HepG2 (cell line): ENCODE data around the gene SPTY2D1. TPM values are rescaled to one million over a fixed set of nuclear protein-coding genes. Genes with fewer than 3 reads are reported as not detected.

Experiments used
- BRD4 ChIP-seq: sonication (generic); formaldehyde crosslinking; IDR thresholded peaks from 2 replicates; pipeline ENCODE4 v1.4.0; 2020; ENCODE audit warnings: missing genetic modification reagents
- E2F5 ChIP-seq: sonication (generic); formaldehyde crosslinking; conservative IDR thresholded peaks from 2 replicates; pipeline ENCODE4 v1.4.0; 2020; ENCODE audit warnings: missing genetic modification reagents
- PTBP1 ChIP-seq: fragments of 200-400 bp; formaldehyde crosslinking; IDR thresholded peaks from 2 replicates; pipeline ENCODE4 v1.6.1; 2018; ENCODE audit warnings: low read length, low read depth; ENCODE audit not compliant: poor library complexity, severe bottlenecking
- RFXANK ChIP-seq: IDR thresholded peaks from 2 replicates; pipeline ENCODE4 v1.6.1; 2016
- polyA plus RNA-seq, 8 experiments: library from polyadenylated mRNA; depleted of rRNA in 3 of 8; stranded (reverse) in 7 of 8; unstranded in 1 of 8; fragments of >200 nt; fragmentation: Illumina TruSeq in 4 of 8; extraction: Trizol in 4 of 8; gene quantifications; 2 replicates each; pipeline versions ENCODE4 v1.2.1 to v1.2.3, GENCODE V29; 2011 to 2016; ENCODE audit warnings: low read depth in 4 of 8, missing spikeins in 1 of 8, mixed read lengths in 1 of 8; ENCODE audit not compliant: insufficient read depth in 1 of 8
- total RNA-seq, 5 experiments: library from RNA; depleted of rRNA; stranded (reverse); fragments of >200 nt; fragmentation: Illumina TruSeq; extraction: Trizol; gene quantifications; 2 replicates each; pipeline ENCODE4 v1.2.3, GENCODE V29; 2016; ENCODE audit warnings: low read depth in 1 of 5
- TF ChIP-seq, protein P1 (sequence below): sonication (generic); formaldehyde crosslinking; IDR thresholded peaks from 2 replicates; pipeline ENCODE4 v1.4.0; 2020; ENCODE audit warnings: missing genetic modification reagents, low read depth, mild to moderate bottlenecking, borderline replicate concordance
- TF ChIP-seq, protein P2 (sequence below): sonication (generic); formaldehyde crosslinking; IDR thresholded peaks from 2 replicates; pipeline ENCODE4 v1.5.0; 2020; ENCODE audit warnings: mild to moderate bottlenecking, missing genetic modification reagents

Gene SPTY2D1
- total and polyA plus RNA-seq, 2 of the 13 experiments (the other 11 are each of a cell fraction or from before 2014, with no cell fraction given), result 6.9 to 14.8 TPM

DNA sequence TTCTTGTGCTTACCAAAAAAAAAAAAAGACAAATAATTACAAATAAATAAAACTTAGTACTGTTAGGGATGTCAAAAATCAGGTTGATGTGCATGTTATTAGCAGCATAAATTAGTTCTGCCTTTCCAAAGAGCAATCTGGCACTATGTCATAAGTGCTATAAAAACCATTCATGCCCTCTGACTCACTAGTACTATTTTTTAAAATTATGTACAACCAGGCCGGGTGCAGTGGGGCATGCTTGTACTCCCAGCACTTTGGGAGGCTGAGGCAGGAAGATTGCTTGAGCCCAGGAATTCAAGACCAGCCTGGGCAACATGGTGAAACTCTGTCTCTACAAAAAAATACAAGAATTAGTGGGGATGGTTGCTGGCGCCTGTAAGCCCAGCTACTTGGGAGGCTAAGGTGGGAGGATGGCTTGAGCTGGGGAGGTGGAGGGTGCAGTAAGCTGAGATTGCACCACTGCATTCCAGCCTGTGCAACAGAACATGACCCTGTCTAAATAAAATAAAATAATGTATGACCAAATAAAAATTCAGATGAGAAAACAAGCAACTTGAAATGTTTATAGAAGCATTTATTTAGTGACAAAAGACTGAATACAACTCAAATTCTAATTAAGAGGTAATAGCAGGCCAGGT, 70.9 kb downstream of the SPTY2D1 start (continued):
- TF ChIP-seq, protein P1, sequence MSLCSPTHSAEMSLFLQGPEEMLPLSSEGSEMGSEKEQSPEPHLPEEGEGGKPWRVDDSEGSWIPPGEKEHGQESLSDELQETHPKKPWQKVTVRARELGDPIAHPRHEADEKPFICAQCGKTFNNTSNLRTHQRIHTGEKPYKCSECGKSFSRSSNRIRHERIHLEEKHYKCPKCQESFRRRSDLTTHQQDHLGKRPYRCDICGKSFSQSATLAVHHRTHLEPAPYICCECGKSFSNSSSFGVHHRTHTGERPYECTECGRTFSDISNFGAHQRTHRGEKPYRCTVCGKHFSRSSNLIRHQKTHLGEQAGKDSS, result no peak
- no peak for TF ChIP-seq RFXANK
- TF ChIP-seq E2F5 (CRISPR knock-in tag), result no peak
- TF ChIP-seq, protein P2, sequence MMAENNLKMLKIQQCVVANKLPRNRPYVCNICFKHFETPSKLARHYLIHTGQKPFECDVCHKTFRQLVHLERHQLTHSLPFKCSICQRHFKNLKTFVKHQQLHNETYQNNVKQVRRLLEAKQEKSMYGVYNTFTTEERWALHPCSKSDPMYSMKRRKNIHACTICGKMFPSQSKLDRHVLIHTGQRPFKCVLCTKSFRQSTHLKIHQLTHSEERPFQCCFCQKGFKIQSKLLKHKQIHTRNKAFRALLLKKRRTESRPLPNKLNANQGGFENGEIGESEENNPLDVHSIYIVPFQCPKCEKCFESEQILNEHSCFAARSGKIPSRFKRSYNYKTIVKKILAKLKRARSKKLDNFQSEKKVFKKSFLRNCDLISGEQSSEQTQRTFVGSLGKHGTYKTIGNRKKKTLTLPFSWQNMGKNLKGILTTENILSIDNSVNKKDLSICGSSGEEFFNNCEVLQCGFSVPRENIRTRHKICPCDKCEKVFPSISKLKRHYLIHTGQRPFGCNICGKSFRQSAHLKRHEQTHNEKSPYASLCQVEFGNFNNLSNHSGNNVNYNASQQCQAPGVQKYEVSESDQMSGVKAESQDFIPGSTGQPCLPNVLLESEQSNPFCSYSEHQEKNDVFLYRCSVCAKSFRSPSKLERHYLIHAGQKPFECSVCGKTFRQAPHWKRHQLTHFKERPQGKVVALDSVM, result no peak
- TF ChIP-seq BRD4 (CRISPR knock-in tag), result no peak
- TF ChIP-seq PTBP1, result no peak

Other genes starting within 250 kb of the SPTY2D1 start
- 805 and 1,257 TPM in 2 replicates for gene LDHA, start 239.8 kb downstream of the SPTY2D1 start, total RNA-seq (2016; rRNA removed; fragmentation: Illumina TruSeq; extraction: Trizol)
- gene LDHA, start 239.8 kb downstream of the SPTY2D1 start, polyA plus RNA-seq (2011; rRNA removed), result 1,112 and 1,547 TPM in 2 replicates
- gene LDHC, start 222.0 kb downstream of the SPTY2D1 start, total RNA-seq (2016; rRNA removed; fragmentation: Illumina TruSeq; extraction: Trizol), result not detected in 2 replicates
- not detected in 2 replicates for gene LDHC, start 222.0 kb downstream of the SPTY2D1 start, polyA plus RNA-seq (2011; rRNA removed)
- gene LDHAL6A, start 178.5 kb downstream of the SPTY2D1 start, total RNA-seq (2016; rRNA removed; fragmentation: Illumina TruSeq; extraction: Trizol), result not detected in 2 replicates
- gene LDHAL6A, start 178.5 kb downstream of the SPTY2D1 start, polyA plus RNA-seq (2011; rRNA removed), result not detected in 2 replicates
- gene TSG101, start 107.4 kb downstream of the SPTY2D1 start, total RNA-seq (2016; rRNA removed; fragmentation: Illumina TruSeq; extraction: Trizol), result 69.3 and 96.3 TPM in 2 replicates
- gene TSG101, start 107.4 kb downstream of the SPTY2D1 start, polyA plus RNA-seq (2011; rRNA removed), result 200 and 206 TPM in 2 replicates
- gene UEVLD, start 45.6 kb downstream of the SPTY2D1 start, total RNA-seq (2016; rRNA removed; fragmentation: Illumina TruSeq; extraction: Trizol), result 13.7 and 21.1 TPM in 2 replicates
- 5.4 and 5.7 TPM in 2 replicates for gene UEVLD, start 45.6 kb downstream of the SPTY2D1 start, polyA plus RNA-seq (2011; rRNA removed)
- gene MISFA, start 34.6 kb downstream of the SPTY2D1 start, total RNA-seq (2016; rRNA removed; fragmentation: Illumina TruSeq; extraction: Trizol), result 4.8 and 5.4 TPM in 2 replicates
- 0.90 and 1.4 TPM in 2 replicates for gene MISFA, start 34.6 kb downstream of the SPTY2D1 start, polyA plus RNA-seq (2011; rRNA removed)
- gene TMEM86A, start 64.4 kb upstream of the SPTY2D1 start, total RNA-seq (2016; rRNA removed; fragmentation: Illumina TruSeq; extraction: Trizol), result 0.07 TPM in 1 of 2 replicates, not detected in the other
- 0.03 and 0.04 TPM in 2 replicates for gene TMEM86A, start 64.4 kb upstream of the SPTY2D1 start, polyA plus RNA-seq (2011; rRNA removed)
- gene IGSF22, start 91.8 kb upstream of the SPTY2D1 start, total RNA-seq (2016; rRNA removed; fragmentation: Illumina TruSeq; extraction: Trizol), result not detected in 2 replicates
- not detected in 2 replicates for gene IGSF22, start 91.8 kb upstream of the SPTY2D1 start, polyA plus RNA-seq (2011; rRNA removed)
- gene PTPN5, start 157.5 kb upstream of the SPTY2D1 start, total RNA-seq (2016; rRNA removed; fragmentation: Illumina TruSeq; extraction: Trizol), result not detected in 2 replicates
- not detected in 2 replicates for gene PTPN5, start 157.5 kb upstream of the SPTY2D1 start, polyA plus RNA-seq (2011; rRNA removed)